Measurements from ENCODE around the gene TMBIM1. TPM values are rescaled to one million over a fixed set of nuclear protein-coding genes. Genes with fewer than 3 reads are reported as not detected.
A peak's percentile ranks its signal among the peaks of the same experiment; 100 is the strongest.

Gene TMBIM1
- total RNA-seq, 1 donor from 2014 or later: 86.4 TPM

DNA sequence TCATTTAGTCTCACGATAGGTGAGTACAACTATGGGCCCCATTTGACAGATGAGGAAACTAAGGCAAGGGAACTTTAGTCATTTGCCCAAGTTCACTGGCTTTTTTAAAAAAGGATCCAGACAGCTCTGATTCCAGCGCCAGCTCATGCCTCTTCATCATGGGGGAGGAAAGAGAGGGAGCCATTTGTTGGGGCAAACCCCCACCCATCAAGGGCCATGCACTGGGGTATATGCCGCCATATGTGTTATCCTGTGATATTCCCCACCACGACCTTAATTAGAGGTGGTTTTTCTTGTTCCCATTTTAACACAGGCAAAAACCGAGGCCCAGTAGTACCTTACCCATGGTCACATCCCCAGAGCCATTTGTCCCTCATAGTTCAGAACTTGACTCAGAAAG lies 32.1 kb downstream of the TMBIM1 start:
- no peak for DNase-seq (ENCODE audit: extremely low spot score, unreplicated experiment)
- no peak overlapping the region for H3K4me3 Mint-ChIP-seq (ENCODE audit: unreplicated experiment)
- H3K27me3 Mint-ChIP-seq (ENCODE audit: unreplicated experiment): no peaks in the 10 kb centered on the region
- no peaks in the 10 kb centered on the region for H3K9me3 Mint-ChIP-seq (ENCODE audit: unreplicated experiment)
- TF ChIP-seq, protein P1, sequence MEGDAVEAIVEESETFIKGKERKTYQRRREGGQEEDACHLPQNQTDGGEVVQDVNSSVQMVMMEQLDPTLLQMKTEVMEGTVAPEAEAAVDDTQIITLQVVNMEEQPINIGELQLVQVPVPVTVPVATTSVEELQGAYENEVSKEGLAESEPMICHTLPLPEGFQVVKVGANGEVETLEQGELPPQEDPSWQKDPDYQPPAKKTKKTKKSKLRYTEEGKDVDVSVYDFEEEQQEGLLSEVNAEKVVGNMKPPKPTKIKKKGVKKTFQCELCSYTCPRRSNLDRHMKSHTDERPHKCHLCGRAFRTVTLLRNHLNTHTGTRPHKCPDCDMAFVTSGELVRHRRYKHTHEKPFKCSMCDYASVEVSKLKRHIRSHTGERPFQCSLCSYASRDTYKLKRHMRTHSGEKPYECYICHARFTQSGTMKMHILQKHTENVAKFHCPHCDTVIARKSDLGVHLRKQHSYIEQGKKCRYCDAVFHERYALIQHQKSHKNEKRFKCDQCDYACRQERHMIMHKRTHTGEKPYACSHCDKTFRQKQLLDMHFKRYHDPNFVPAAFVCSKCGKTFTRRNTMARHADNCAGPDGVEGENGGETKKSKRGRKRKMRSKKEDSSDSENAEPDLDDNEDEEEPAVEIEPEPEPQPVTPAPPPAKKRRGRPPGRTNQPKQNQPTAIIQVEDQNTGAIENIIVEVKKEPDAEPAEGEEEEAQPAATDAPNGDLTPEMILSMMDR (IDR thresholded peaks at IDR 0.05): no peak
- peaks cover 24% of the 10 kb centered on the region for H3K4me1 Mint-ChIP-seq (ENCODE audit: unreplicated experiment)
- peaks cover 12% of the 10 kb centered on the region for H3K36me3 Mint-ChIP-seq (ENCODE audit: unreplicated experiment)
- H3K27ac Mint-ChIP-seq (ENCODE audit: unreplicated experiment): no peak overlapping the region

DNA sequence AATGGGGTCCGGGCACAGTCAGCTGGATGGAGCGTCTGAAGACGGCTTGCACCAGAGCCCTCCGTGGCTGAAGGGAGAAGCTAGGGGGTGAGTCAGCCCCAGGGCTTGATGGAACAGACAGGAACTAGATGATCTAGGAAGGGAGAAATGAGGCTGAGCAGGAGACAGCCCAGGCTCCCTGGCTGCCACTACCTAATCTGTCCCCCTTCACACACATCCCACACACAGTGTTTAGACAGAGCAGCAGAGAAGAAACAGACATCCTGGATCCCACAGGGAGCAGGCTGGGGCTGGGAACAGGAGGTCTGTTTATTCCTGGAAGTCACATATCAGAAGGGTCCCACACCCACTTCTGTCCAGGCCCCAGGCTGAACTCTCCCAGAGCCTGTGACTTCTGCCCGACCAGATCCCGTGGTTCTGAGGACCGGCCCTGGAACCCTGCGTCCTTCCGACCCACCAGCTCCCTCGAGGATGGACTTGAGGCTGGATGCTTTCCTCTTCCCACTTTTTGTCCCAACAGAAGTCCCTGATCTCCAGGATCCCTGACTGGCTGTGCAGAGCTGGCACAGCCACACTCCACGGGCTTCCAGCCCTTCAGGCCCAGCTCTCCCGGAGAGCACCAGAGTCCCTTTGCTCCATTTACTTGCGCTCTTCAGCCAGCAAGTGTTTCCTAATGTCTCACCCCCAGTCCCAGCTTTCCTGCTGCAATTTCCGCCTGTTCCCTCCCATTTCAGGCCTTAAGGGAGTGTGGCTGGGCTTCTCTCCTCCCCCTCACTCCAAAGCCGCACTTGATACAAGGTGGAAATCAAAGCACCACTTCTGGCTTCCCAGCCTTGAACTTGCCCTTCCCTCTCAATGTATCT lies 33.0 kb downstream of the TMBIM1 start:
- Mint-ChIP-seq H3K36me3 (ENCODE audit: unreplicated experiment) (peaks cover 18% of the 10 kb centered on the region), H3K9me3 (ENCODE audit: unreplicated experiment) (no peaks in the 10 kb centered on the region), H3K4me1 (ENCODE audit: unreplicated experiment) (peaks cover 24% of the 10 kb centered on the region), H3K27ac (ENCODE audit: unreplicated experiment) (peak overlapping the region; percentile 66), H3K27me3 (ENCODE audit: unreplicated experiment) (no peaks in the 10 kb centered on the region), H3K4me3 (ENCODE audit: unreplicated experiment) (no peak overlapping the region)
- TF ChIP-seq, protein P1 (IDR thresholded peaks at IDR 0.05): no peak
- DNase-seq (ENCODE audit: extremely low spot score, unreplicated experiment): no peak

DNA sequence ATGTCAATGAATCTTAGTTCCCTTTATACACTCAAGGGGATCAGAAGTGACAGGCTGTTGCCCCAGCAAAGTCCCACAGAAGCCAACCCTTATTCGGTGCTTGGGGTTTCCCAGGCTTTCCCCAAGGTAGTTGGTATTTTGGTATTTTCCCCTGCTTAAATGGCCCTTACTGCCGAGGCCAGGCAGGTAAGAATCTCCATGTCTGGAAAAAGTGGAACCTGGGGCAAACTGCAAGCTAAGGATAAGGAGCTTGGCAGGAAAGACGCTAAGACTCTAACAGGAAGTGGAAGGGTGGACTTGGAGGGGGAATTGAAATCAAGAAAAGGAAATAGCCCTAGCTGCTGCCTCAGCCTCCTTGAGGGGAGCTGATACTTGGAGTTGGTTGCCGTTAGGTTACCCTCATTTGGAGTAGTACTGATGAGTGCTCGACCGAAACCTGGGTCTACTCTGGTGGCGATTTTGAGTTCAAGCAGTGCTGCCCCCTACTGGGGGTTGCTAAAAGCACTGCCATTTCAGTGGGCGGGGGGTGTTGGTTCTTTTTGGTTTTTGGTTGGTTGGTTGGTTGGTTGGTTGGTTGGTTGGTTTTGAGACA lies 34.8 kb downstream of the TMBIM1 start:
- Mint-ChIP-seq H3K27ac (ENCODE audit: unreplicated experiment) (no peak overlapping the region), H3K27me3 (ENCODE audit: unreplicated experiment) (no peaks in the 10 kb centered on the region), H3K36me3 (ENCODE audit: unreplicated experiment) (peaks cover 26% of the 10 kb centered on the region), H3K4me1 (ENCODE audit: unreplicated experiment) (peaks cover 24% of the 10 kb centered on the region), H3K9me3 (ENCODE audit: unreplicated experiment) (no peaks in the 10 kb centered on the region), H3K4me3 (ENCODE audit: unreplicated experiment) (no peak overlapping the region)
- TF ChIP-seq, protein P1 (IDR thresholded peaks at IDR 0.05): peak; percentile 56
- DNase-seq (ENCODE audit: extremely low spot score, unreplicated experiment): no peak

GRCh38 chr2:218256612-218257350 lies 35.5 kb downstream of the TMBIM1 start:
- peaks cover 32% of the 10 kb centered on the region for H3K36me3 Mint-ChIP-seq (ENCODE audit: unreplicated experiment)
- TF ChIP-seq, protein P1 (IDR thresholded peaks at IDR 0.05): no peak
- DNase-seq (ENCODE audit: extremely low spot score, unreplicated experiment): no peak
- H3K4me3 Mint-ChIP-seq (ENCODE audit: unreplicated experiment): no peak overlapping the region
- peaks cover 24% of the 10 kb centered on the region for H3K4me1 Mint-ChIP-seq (ENCODE audit: unreplicated experiment)
- no peaks in the 10 kb centered on the region for H3K27me3 Mint-ChIP-seq (ENCODE audit: unreplicated experiment)
- no peaks in the 10 kb centered on the region for H3K9me3 Mint-ChIP-seq (ENCODE audit: unreplicated experiment)
- H3K27ac Mint-ChIP-seq (ENCODE audit: unreplicated experiment): no peak overlapping the region

DNA sequence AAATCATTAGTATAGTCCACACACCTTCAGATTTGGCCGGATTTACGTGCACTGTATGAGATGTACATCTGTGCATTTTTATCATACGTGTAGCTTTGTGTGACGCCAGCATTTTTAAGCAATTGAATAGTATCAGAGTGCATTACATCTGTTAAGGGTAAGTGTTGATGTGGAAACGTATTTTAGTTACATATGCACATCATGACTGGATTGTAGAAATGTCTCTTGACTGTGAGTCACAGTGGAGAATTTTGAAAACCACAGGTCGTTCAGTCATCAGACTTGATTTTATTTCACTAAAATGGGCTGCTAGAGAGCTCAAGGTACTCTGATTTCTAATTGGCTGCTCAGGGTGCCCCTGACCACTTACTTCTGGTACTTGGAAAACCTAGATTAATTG lies 36.9 kb downstream of the TMBIM1 start:
- peaks cover 38% of the 10 kb centered on the region for H3K36me3 Mint-ChIP-seq (ENCODE audit: unreplicated experiment)
- no peaks in the 10 kb centered on the region for H3K27me3 Mint-ChIP-seq (ENCODE audit: unreplicated experiment)
- H3K4me1 Mint-ChIP-seq (ENCODE audit: unreplicated experiment): peaks cover 16% of the 10 kb centered on the region
- H3K4me3 Mint-ChIP-seq (ENCODE audit: unreplicated experiment): no peak overlapping the region
- no peak for DNase-seq (ENCODE audit: extremely low spot score, unreplicated experiment)
- no peak overlapping the region for H3K27ac Mint-ChIP-seq (ENCODE audit: unreplicated experiment)
- H3K9me3 Mint-ChIP-seq (ENCODE audit: unreplicated experiment): no peaks in the 10 kb centered on the region
- TF ChIP-seq, protein P1 (IDR thresholded peaks at IDR 0.05): no peak
